Liver (tissue), 3 donors: ENCODE results near the gene ICAM5.

ENCODE experiments used
- CTCF ChIP-seq: fragments of 150-350 bp; IDR thresholded peaks from 2 replicates; pipeline ENCODE4 v1.5.1; 2017; ENCODE audit warnings: improper control_type of control experiment, low read depth, low read length; ENCODE audit not compliant: missing input control
- EGR1 ChIP-seq, 2 donors: IDR thresholded peaks; 2 replicates each; pipeline ENCODE4 v1.6.1; 2016 to 2018; ENCODE audit warnings: antibody characterized with exemption in 2 of 2, low read depth in 2 of 2
- FOXA2 ChIP-seq: IDR thresholded peaks from 2 replicates; pipeline ENCODE4 v1.6.1; 2016; ENCODE audit warnings: antibody characterized with exemption
- MAX ChIP-seq: IDR thresholded peaks from 2 replicates; pipeline ENCODE4 v1.6.1; 2016; ENCODE audit warnings: antibody characterized with exemption
- RAD21 ChIP-seq, 2 donors: IDR thresholded peaks; 2 replicates each; pipeline ENCODE4 v1.6.1; 2016; ENCODE audit warnings: antibody characterized with exemption in 2 of 2, mild to moderate bottlenecking in 2 of 2
- REST ChIP-seq: IDR thresholded peaks from 2 replicates; pipeline ENCODE4 v1.6.1; 2016; ENCODE audit warnings: antibody characterized with exemption, mild to moderate bottlenecking
- RXRA ChIP-seq, 2 donors: IDR thresholded peaks; 2 replicates each; pipeline ENCODE4 v1.6.1; 2017 to 2018; ENCODE audit warnings: antibody characterized with exemption in 2 of 2, mild to moderate bottlenecking in 1 of 2
- SP1 ChIP-seq: IDR thresholded peaks from 2 replicates; pipeline ENCODE4 v1.6.1; 2018; ENCODE audit warnings: antibody characterized with exemption, mild to moderate bottlenecking
- TAF1 ChIP-seq: conservative IDR thresholded peaks from 2 replicates; pipeline ENCODE4 v1.6.1; 2016; ENCODE audit warnings: antibody characterized with exemption, mild to moderate bottlenecking
- ZBTB33 ChIP-seq: IDR thresholded peaks from 2 replicates; pipeline ENCODE4 v1.6.1; 2016; ENCODE audit warnings: antibody characterized with exemption
- donor health status: healthy.
- donor health status: healthy.

- TF ChIP-seq CTCF (no peak), EGR1 (IDR thresholded peaks at IDR 0.05; ENCODE audit: low read depth in 2 of 2) (no peak), MAX (no peak), SP1 (no peak), ZBTB33 (no peak), FOXA2 (no peak), RXRA (IDR thresholded peaks at IDR 0.05) (no peak), TAF1 (no peak), RAD21 (IDR thresholded peaks at IDR 0.05) (no peak), REST (no peak)
Measured at GRCh38 chr19:10289167-10289835, 451 bp upstream of the ICAM5 start.
